Fibroblast of skin of scalp (primary cell): ENCODE measurements around the gene TRNAU1AP.
"Not testable (repeated sequence)": the region's sequence is repeated elsewhere in the genome, so short reads cannot be mapped to it uniquely, and the experiment has no call there.

ENCODE experiments used
- DNase-seq: peaks from one replicate; pipeline ENCODE4 v3.0.0-alpha.2; 2013

The TRNAU1AP gene

DNA sequence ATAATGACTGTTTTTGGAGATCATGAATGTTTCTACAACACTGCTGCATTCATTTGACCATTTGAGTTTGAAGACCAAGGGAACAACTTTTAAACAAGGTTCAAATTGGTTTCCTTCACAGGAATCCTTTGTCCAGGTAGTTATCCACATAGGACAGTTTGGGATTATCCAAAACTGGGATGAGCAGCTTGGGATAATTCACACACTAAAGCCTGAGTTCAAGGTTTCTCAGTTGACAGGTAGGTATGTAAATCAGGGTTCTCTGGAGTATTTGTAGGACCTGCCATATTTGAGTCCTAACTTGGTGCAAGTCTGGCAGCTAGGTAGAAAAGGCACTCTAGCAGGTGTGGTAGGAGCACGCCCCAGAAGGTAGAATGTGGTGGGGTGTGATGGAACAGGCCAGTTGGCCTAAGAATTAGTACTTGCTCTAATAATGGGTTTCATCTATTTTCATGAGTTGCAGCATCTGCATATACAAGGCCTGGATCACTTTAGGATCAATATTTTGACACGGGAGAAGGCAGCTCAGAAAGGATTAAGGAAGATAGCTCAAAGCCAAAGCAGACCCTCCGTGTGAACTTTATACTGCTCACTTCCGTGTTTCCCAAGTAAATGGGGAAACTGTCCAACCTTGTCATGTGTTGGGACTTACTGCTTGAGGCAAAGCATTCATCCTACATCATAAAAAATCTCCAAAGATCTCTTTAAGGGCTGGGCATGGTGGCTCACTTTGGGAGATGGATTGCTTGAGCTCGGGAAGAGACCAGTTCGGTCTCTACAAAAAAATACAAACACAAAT, 25.1 kb downstream of the TRNAU1AP start:
- no peak for DNase-seq

DNA sequence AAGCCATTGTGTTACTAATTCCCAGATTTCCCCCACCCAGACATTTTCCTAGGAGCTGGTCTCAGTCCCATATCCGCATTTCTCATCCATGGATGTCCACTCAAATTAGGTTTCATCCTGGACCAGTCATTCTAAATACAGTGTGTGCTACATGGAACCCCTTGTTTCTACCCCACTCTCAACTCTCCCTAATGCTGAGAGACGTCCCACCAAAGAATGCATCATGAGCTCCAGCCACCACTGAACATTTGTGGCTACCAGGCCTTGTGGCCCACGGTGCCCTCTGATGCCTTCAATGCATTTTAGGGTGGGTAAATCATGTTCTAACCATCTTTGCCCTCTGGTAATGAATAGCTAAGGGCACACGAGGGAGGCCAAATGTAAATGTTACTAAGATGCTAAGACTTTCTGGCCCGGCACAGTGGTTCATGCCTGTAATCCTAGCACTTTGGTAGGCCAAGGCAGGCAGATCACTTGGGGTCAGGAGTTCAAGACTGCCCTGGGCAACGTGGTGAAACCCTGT, 25.9 kb downstream of the TRNAU1AP start:
- DNase-seq, result no peak

GRCh38 chr1:28579401-28579800, 26.5 kb downstream of the TRNAU1AP start:
- DNase-seq, result no peak

DNA sequence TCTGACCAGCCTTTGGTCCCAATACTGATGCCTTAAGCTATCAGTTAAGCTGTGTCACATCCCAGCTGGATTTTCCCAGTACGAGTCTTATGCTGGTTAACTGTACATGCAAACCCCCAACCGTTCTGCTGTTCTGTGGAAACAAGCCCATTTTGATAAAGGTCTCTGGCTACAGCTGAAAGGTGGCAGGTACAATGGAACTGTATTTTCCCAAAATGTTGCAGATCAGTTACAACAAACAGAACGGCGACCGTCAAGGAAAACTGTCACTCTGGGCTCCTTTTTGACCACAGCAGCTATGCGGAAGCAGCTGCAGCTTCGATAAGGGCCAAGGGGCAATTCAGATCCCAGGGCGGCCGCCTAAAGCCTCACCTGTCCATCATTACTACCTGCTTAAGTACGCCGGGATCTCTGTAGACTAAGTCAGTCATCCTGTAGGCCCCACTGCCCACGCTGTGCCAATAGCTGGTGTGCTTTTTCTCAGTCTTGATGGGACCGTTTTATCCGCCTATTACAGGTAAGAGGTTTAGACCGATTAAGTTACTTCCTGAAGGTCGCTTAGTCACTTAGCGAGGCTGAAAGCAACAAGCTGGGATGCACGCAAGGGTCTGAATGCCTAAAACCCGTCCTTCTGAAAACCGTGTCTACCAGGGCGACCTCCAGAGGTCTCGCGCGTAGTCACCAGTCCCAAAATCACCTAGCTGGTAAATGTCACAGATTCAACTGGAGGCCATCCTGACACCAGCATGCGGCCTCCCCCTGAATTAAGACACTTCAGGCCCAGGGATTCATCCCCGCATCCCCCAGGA, 28.0 kb downstream of the TRNAU1AP start:
- DNase-seq, result peak; percentile 50

- peak; percentile 97 for DNase-seq
Observed at GRCh38 chr1:28581531-28582247, 28.8 kb downstream of the TRNAU1AP start.

- DNase-seq, result peak; percentile 67
Observed at GRCh38 chr1:28582248-28582615, 29.3 kb downstream of the TRNAU1AP start.

DNA sequence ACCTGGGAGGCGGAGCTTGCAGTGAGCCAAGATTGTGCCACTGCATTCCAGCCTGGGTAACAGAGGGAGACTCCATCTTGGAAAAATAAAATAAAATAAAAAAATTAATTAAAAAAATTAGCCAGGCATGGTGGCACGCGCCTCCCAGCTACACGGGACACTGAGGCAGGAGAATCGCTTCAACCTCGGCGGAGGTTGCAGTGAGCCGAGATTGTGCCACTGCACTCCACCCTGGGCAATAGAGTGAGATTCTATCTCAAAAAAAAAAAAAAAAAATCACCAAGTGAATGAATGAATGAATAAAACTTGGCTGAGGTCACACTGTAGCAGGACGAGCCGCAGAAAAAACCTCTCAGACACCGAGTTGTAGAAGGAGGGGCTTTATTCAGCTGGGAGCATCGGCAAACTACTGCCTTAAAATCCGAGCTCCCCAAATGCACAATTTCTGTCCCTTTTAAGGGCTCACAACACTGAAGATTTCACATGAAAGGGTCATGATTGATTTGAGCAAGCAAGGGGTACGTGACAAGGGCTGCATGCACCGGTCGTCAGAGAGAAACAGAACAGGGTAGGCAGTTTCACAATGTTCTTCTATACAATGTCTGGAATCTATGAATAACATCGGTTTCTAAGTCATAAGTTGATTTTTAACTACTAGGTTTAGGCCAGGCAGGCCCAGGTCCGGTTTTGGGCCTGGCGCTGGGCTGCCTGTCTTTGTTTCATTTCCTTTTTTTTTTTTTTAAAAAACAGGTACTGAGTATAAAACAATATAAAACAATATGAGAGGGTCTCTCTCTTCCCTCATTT, 33.9 kb downstream of the TRNAU1AP start:
- DNase-seq, result not testable (repeated sequence)

DNA sequence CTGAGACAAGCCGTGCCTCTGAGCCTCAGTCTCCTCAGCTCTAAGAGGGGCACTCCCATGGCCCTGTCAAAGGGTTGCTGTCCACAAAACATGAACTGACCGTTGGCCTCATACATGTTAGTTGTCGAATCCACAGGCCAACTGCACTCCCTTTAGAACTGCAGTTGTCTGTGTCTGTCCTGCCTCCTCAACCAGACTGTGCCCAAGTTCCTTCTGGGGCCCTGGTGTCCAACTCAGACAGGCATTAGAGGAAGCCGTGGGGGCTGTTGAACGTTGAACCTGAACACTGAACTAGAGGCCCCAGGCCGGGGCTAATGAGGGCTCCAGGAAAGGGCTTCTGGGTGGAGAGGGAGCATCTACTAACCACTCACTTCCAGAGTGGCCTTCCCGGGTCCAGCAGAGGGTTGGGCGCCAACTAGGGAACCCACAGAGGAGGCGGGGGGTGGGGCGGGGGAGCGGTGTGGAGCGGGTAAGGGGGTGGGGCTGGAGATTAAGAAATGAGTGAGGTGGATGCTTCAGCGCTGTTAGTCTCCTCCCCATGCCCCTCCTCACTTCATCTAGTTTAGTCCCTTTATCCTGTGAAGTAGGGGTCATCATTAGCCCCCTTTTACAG, 38.9 kb downstream of the TRNAU1AP start, which contains the start of gene RAB42:
Gene RAB42 (plus strand): TSS at position 558 of the 613 bp plus-strand sequence. CDS start 247 bp downstream, outside the sequence.
- peak; percentile 53 for DNase-seq

DNA sequence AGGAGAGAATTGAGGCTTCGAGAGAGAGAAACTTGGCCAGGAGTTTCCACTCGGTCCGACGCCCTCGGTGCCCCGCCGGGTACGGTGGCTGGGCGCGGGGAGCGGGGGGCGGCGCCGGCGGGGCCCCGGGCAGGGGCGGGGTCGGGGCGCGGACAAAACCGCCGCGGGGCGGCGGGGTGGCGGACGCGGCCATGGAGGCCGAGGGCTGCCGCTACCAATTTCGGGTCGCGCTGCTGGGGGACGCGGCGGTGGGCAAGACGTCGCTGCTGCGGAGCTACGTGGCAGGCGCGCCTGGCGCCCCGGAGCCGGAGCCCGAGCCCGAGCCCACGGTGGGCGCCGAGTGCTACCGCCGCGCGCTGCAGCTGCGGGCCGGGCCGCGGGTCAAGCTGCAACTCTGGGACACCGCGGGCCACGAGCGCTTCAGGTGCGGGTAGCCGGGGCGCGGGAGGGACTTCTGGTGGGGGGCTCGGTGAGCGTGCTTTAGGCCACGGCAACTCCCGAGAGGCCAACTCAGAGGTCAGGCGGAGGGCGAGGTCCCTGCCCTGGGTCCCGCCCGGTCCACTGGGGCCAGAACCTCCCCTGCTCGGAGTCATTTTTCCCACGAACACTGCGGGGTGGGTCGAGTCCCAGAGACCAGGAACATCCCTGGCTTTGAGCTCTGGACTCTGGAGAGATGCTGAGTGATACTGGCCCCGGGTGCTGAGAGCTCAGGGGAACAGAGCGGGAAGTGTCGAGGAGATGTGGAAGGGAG, 39.6 kb downstream of the TRNAU1AP start:
- no peak for DNase-seq

DNA sequence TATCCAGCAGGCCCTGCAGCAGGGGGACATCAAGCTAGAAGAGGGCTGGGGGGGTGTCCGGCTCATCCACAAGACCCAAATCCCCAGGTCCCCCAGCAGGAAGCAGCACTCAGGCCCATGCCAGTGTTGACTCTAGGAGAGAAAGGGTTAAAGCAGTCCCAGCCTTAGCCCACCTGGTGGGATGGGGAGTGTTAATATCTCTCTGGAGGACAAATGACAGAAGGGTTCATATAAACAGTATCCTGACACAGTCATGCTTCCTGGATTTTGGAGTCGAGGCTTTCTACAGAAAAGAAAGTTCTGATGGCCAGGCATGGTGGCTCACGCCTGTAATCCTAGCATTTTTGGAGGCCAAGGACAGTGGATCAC, 41.1 kb downstream of the TRNAU1AP start:
- not testable (repeated sequence) for DNase-seq

- not testable (repeated sequence) for DNase-seq
Observed at GRCh38 chr1:28594686-28595411, 42.0 kb downstream of the TRNAU1AP start.

DNA sequence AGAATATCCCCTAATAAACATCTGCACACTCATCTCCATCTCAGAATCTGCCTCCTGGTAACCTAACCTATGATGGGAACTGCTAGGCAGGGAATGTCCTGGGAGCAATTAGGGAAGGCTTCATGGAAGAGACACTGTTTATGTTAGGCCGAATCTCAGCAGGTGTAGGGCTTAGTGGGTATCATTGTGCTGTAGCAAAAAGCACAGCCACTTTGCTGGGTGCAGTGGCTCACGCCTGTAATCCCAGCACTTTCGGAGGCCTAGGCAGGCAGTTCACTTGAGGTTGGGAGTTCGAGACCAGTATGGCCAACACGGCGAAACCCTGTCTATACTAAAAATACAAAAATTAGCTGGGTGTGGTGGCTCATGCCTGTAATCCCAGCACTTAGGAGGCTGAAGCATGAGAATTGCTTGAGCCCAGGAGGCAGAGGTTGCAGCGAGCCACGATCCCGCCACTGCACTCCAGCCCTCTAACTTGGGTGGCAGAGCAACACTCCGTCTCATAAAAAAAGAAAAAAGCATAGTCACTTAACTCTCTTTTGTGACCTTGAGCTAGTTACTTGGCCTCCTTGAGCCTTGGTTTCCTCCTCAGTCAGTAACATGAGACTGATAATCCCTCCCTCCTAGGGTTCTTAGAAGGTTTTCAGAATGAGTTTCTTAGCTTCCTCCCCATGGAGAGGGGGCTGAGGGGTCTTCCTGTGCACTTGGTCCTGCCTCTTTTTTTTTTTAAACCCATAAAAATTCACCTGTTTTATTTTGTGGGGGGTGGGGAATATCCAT, 42.7 kb downstream of the TRNAU1AP start:
- DNase-seq, result no peak

GRCh38 chr1:28596276-28596675, 43.4 kb downstream of the TRNAU1AP start:
- not testable (repeated sequence) for DNase-seq

GRCh38 chr1:28601696-28602095, 48.8 kb downstream of the TRNAU1AP start:
- DNase-seq, result peak; percentile 94

GRCh38 chr1:28602536-28603439, 49.9 kb downstream of the TRNAU1AP start:
- DNase-seq, result peak; percentile 83

DNA sequence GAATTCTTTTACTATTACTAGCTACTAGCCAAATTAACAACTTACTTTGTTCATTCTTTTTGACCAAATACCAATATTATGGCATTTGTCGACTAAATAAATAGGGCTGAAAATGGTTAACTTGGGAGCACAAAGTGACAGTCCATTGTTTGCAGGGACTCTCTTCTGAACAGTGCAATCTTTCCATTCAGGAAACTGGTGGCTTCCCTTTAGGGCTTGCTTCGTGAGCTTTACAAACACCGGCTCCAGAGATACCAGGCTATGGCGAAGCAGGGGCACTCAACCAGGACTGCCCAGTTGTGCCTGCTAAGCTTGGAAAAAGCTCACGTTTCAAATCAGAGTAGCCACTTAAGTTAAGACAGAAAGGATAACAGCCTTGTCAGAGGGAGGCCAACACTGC, 51.5 kb downstream of the TRNAU1AP start:
- DNase-seq, result no peak

DNA sequence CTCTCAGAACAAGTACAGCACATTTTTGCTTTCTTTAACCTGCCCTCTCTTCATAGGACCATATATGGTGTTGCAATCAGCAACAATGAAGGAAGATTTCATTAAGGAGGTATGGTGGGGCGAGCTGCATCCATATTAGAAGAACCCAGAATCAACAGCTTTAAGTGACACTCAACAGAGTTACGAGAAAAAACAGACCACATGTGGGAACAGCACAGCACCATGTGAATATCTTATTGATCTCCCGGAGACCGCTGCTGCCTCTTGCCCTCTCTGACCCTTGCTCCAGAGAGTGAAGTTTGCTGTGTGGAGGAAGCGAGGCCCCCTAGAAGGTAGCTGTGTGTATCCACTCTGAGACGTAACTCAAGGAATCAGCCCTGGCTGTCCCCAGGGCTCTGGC, 52.1 kb downstream of the TRNAU1AP start:
- no peak for DNase-seq

DNA sequence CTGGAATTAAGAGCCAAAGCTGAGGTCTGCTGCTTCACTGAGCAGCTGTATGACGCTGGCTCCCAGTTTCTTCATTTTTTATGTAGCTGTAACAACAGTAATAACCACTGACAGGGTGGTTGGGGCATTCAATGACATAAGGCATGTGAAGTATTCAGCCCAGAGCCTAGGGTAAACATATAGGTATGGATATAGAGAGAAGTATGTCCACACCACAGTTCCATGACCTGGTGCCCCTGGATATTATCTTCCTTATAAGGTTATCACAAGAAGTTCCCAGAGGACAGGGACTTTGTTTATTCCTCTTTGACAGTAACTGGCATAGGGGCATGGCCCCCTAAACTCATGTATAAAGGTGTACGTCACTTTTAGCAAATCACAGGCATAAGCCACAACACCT, 53.9 kb downstream of the TRNAU1AP start:
- DNase-seq, result no peak
